GM18498 (cell line): ENCODE data around the gene CRHR2.

Experiments
- ATAC-seq: cut with Tn5 transposase; IDR thresholded peaks from one replicate; pipeline ENCODE4 v1.9.1; 2021; ENCODE audit warnings: mild to moderate bottlenecking, moderate library complexity; ENCODE audit not compliant: unreplicated experiment

Gene CRHR2

DNA sequence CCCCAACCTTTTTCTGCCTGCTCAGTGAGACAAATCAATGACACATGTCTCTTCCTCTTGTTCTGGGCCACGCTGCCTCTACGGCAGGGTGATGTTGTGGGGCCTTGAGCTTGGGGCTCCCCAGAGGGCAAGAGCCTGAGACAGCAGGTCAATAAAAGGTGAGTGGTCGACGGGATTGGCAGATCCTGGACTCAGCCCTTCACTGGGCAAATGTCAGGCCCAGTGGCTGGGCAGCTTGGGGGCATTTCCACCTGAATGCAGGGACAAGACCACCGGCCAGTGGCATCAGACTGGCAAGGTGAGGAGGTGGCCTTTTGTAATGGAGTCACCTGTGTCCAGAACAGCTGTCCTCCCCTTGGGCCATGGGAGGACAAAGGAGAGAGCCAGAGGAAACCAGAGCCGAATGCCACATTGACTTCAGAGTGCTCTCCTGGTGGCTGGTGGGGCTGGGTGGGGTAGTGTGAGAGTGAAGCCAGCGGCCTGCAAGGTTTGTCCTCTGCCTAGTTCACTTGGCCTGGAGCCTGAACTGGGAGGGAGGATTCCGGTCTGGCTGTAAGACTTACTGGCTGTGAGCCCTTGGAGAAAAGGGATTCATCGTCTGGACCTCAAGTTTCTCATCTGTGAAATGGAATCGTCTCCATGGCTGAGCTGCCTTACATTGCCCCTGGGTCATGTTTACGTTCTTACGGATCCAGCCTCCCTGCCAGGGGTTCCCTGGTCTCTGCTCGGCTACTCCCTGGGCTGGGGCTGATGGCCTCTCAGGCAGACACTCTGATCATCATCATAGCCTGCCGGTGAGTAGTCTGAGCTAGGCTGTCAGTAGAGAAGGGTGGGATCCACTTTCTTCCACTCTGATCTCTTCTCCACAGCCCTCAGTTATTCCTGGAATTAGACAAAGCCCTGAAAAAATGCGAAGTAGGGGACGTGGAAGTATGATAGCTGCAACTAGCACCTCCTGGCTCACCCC, 25.4 kb upstream of the CRHR2 start:
- ATAC-seq = no peak

GRCh38 chr7:30706908-30707307, 24.7 kb upstream of the CRHR2 start:
- no peak for ATAC-seq

DNA sequence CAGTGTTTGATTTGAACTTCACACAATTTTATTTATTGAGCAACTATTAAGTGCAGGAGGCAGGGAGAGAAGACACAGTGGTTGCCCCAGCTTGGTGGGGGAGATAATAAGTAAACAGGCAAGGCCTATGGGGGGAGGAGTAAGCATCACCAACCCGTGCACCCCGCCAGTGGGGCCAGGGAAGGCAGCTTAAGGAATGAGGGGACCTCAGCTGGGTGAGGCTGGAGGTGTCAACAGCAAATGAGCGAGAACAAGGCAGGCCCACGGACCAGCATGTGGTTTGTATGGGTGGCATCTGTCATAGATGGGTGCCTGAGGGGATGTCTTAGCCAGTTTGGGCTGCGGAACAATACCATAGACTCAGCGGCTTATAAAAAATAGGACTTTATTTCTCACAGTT, 24.1 kb upstream of the CRHR2 start:
- no peak for ATAC-seq

GRCh38 chr7:30705596-30705995, 23.3 kb upstream of the CRHR2 start:
- ATAC-seq = no peak

- ATAC-seq = no peak
These were observed 22.8 kb upstream of the CRHR2 start for GRCh38 chr7:30705008-30705407.

GRCh38 chr7:30703756-30704155, 21.5 kb upstream of the CRHR2 start:
- no peak for ATAC-seq

DNA sequence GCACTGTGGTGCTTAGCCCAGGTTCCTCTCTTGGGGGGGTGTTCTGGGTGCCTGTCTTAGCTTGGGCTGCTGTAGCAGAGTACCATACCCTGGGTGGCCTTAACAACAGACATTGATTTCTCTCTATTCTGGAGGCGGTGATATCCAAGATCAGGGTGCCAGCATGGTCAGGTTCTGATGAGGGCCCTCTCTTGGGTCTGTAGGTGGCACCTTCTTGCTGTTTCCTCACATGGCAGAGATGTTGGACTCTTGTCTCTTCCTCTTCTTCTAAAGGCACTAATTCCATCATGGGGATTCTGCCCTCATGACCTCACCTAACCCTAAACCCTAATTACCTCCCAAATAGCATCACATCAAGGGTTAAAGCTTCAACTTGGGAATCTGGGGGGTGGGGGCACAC, 19.9 kb upstream of the CRHR2 start:
- ATAC-seq = no peak

DNA sequence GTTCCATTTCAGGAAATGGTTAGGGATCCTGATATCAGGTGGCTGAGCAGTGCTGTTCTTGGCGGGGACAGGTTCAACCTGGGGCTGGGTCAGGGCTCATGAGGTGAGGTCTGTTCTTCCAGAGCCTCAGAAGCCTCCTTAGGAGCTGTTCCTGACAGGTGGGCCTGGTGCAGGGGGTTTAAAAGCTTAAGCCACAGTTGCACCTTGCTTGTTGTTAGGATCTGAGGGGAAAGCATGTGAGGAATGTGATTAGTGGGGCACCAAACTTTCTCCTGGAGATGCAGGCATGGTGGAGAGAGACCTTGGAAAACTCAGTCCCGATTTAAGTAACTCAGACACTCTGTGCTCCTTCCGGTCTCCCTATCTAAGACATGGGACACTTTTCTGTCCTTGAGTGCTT, 18.7 kb upstream of the CRHR2 start:
- no peak for ATAC-seq

GRCh38 chr7:30699706-30700495, 17.6 kb upstream of the CRHR2 start:
- no peak for ATAC-seq

DNA sequence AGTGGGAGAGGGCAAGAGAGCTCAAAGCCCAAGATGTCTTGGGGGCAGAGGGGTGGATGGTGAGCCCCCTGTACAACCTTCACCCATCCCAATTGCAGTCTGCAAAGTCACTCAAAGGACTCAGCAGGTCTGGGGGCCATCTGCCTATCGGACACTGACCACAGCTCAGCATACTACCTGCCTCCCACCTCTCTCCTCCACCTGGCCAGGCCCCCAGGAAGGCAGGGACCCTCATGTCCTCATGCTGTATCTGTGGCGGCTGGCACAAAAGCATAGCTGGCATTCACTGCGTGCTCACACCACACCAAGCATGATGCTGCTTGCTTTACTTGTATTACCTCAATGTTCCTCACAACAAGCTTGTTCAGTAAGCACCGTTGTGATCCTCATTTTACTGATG, 16.2 kb upstream of the CRHR2 start:
- no peak for ATAC-seq

DNA sequence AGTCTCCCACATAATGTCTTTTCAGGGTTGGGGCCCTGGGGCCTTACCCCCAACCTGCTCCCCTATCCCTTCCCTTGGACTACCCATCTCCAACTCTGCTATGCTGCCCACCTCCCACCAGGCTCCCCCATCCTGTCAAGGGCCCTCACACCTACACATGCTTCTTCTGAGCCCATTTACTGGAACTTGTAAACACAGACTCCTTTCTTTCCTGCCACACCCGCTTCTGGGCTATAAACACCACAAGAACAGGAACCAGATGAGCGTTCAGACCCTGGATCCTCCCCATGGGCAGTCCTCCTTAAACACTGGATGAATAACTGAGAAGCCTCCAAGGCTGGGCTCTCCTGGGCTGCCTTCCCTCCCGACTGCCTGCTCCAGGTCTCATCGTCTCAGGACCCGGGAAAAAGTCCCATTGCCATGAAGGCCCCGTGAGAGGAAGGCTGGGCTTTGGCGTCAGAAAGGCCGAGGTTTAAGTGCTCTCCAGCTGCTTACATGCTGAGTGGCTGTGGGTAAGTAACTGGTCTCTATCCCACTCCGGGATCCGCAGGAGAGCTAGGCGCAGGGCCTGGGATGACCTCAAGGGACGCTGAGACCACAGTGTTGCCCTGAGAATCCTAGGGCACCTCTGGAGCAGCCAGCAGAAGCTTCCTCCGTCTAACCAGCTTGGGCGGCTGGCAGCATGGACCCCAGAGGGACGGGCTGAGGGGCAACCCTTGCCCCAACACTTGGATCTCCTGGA, 15.6 kb upstream of the CRHR2 start:
- ATAC-seq = no peak

DNA sequence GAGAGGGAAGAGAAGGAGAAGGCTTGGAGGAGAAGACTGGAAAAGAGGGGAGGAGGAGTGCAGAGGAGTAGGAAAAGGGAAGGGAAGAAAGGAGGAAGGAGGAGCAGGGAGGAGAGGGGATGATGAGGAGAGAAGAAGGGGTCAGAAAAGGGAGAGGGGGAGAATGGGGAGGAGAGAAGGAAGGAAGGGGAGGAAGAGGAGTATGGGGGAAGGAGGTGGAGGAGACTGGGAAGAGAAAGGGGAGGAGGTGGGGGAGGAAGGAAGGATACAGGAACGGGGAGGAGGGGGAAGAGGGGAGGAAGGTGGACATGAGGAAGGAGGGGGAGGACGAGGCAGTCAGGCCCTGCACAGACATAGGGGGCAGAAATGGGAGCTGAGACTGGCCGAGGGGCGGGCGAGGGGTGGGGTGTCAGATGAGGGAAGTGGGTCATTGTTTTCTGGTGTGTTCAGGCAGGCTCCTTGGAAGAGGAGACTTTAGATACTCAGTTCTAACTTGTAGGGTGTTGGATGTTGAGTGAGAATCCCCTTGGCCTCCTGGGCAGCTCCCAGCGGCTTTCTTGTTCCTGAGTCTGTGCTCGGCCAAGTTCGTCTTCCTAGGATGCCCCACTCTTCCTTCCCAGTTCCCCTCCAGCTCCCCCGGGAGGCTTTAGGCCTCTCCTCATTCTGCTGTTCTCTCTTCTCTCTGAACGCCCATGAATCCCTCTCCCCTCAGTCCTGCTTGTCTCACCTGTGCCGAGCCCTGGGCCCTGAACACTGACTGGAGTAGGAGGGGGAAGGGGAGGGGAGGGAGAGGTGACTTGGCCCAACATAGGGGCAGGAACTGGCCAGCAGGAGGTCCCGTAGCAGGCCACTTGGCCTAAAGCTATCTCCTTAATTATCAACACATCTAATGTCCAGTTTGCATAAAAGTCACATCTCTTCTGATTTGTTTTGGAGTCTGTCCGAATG, 12.8 kb upstream of the CRHR2 start:
- ATAC-seq = no peak

DNA sequence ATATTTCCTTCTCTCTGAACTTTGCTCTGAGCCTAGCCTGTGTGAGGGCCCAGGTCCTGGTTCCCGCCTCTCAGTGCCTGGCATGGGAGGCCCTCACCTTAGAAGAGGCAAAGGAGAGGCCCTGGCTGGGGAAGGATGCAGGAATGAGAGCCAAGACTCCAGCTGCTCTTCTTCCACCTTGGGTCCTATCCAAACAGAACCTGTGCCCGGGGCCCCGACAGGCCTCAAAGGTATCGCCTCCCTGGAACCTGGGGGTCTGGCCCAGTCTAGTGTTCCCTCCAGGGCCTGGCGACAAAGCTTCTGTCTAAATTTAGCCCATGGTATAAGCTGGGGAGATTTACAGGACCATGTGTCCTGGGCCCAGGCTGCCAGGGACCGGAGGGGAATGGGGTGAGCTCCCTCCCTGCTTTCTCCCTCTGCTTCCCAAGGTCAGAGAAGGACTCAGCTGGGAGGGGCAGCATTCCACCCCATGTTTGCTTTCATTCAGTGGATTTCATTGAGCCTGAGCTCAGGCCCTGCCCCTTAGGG, 12.0 kb upstream of the CRHR2 start:
- ATAC-seq = no peak

- no peak for ATAC-seq
These were observed 10.6 kb upstream of the CRHR2 start for GRCh38 chr7:30692882-30693281.

- no peak for ATAC-seq
These were observed 10.2 kb upstream of the CRHR2 start for GRCh38 chr7:30692438-30692837.

DNA sequence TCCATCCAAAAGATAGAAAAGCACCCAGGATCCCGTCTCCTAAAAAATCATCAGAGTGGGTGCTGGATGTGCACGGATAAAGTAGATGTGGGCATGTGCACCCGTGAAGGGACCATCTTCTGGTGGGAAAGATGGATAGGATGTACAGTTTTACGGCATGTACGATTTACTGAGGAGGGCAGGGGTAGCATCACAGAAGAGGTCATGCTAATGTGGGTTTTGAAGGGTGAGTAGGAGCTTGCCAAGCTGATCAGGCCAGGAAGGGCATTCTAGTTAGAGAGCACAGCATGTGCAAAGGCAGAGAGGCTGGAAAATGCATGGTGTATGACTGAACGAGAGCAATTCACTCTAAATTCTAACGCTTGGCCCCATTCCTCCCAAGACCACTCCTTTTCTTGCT, 7.8 kb upstream of the CRHR2 start:
- ATAC-seq = no peak

DNA sequence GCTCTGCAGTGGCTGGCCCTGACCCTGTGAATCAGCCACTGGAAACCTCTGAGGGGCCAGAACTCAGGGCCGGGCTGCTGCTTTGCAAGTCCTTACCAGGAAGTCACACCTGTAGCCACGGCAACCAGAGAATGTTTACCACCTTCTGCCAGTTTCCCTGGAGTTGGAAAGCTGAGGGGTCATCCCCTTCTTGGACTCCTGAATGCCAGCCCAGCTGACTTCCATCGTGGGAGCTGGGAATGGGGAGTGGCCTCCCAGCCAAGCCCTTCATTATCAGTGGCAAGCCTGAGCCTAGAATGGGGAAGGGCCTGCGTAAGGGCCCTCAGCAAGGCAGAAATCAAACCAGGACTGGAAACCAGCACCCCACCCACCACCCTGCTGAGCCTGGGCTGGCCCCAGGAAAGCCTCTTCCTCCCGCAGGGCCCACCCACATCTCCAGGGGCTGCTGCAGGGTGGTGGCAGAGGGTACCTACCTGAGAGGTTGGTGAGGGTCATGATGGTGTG, 6.5 kb upstream of the CRHR2 start:
- ATAC-seq = no peak

- no peak for ATAC-seq
These were observed 5.3 kb upstream of the CRHR2 start for GRCh38 chr7:30687604-30688003.

DNA sequence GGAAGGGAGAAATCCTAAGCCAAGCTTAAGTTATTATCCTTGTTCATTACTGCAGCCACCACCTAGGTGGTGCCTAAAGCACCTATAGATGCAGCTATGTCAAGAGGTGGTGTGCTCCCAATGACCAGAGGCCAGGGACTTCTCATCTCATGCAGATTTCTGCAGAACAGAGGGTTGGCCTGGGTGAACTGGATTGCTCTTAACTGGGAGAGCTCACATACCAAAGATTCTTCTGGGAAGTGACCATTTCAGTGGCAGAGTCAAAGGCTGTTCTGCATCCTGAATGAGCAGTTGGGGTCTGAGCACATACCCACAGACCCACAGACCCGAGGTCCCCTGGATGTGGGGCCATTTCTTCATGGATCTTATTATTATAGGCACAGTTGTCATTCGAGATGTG, 2.1 kb upstream of the CRHR2 start:
- ATAC-seq = no peak

DNA sequence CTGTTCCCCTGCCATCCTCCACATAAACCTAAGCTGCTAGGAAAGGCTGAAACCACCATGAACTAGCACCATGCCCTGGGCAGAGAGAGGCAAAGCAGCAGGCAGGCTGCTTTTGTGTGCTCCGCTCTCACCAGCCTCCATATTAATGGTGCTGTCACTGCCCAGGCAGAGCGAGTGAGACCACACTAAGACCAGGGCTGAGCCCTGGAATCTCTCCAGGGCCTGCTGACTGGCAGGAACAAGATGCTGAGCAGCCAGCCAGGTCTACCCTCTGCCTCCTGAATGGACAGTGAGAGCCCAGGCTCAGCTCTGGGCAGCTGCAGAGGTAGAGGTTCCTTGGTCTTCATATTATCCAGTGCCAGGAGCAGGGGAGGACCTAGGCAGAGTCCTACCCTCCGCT, 1.6 kb upstream of the CRHR2 start:
- no peak for ATAC-seq
